Common myeloid progenitor, CD34-positive (primary cell): Measurements from ENCODE around the gene USP32.
A peak's percentile ranks its signal among the peaks of the same experiment; 100 is the strongest.
"Not testable (repeated sequence)": the region's sequence is repeated elsewhere in the genome, so short reads cannot be mapped to it uniquely, and the experiment has no call there.

Experiments
- CTCF ChIA-PET: fragments of 350-600 bp; sonication (Branson Sonifier 250); formaldehyde crosslinking; loops from one replicate; lab custom pipeline; 2021; ENCODE audit warnings: antibody characterized with exemption; lab: Charles Lee
- POLR2A ChIA-PET: fragments of 350-600 bp; sonication (Branson Sonifier 250); formaldehyde crosslinking; loops from one replicate; lab custom pipeline; 2021; ENCODE audit warnings: antibody characterized with exemption; lab: Charles Lee
- DNase-seq, 3 donors: peaks; one replicate each; pipeline versions ENCODE4 v3.0.0 to v3.0.0-alpha.2; 2013
- H3K27ac ChIP-seq, 2 experiments: 1 replicate in 1 of 2; 2 replicates in 1 of 2; pipeline ENCODE4 v1.7.0; 2013; ENCODE audit warnings: inconsistent platforms in 2 of 2, low read length in 2 of 2, mild to moderate bottlenecking in 2 of 2, low read depth in 1 of 2, moderate library complexity in 1 of 2; ENCODE audit not compliant: severe bottlenecking in 2 of 2, insufficient read depth in 1 of 2, poor library complexity in 1 of 2
- H3K27me3 ChIP-seq, 5 experiments: replicated peaks in 2 of 5; 1 replicate in 3 of 5; 2 replicates in 2 of 5; pipeline versions ENCODE4 v1.6.1 to v1.7.0; 2013; ENCODE audit warnings: low read length in 4 of 5, mild to moderate bottlenecking in 2 of 5, moderate library complexity in 2 of 5, inconsistent platforms in 1 of 5; ENCODE audit not compliant: insufficient read depth in 5 of 5, control insufficient read depth in 4 of 5
- H3K36me3 ChIP-seq, 4 experiments: 1 replicate in 2 of 4; 2 replicates in 2 of 4; pipeline versions ENCODE4 v1.6.1 to v1.7.0; 2013; ENCODE audit warnings: low read length in 3 of 4, control low read depth in 1 of 4, mild to moderate bottlenecking in 1 of 4; ENCODE audit not compliant: control insufficient read depth in 4 of 4, insufficient read depth in 4 of 4
- H3K4me1 ChIP-seq, 4 experiments: 1 replicate in 3 of 4; 2 replicates in 1 of 4; pipeline versions ENCODE4 v1.6.1 to v1.7.1; 2013; ENCODE audit warnings: low read length in 3 of 4, mild to moderate bottlenecking in 3 of 4, control low read depth in 1 of 4, inconsistent platforms in 1 of 4, moderate library complexity in 1 of 4; ENCODE audit not compliant: control insufficient read depth in 4 of 4, insufficient read depth in 4 of 4; ENCODE audit errors: control extremely low read depth in 1 of 4
- H3K4me3 ChIP-seq, 7 experiments: 1 replicate in 4 of 7; 2 replicates in 3 of 7; pipeline versions ENCODE4 v1.5.1 to v1.7.0; 2013; ENCODE audit warnings: mild to moderate bottlenecking in 7 of 7, low read length in 6 of 7, moderate library complexity in 6 of 7, inconsistent platforms in 2 of 7, low read depth in 2 of 7, control low read depth in 1 of 7; ENCODE audit not compliant: insufficient read depth in 4 of 7, control insufficient read depth in 1 of 7; ENCODE audit errors: extremely low read depth in 1 of 7
- H3K9me3 ChIP-seq, 5 experiments: 1 replicate in 4 of 5; 2 replicates in 1 of 5; pipeline versions ENCODE4 v1.6.1 to v1.7.1; 2013; ENCODE audit warnings: low read length in 4 of 5, mild to moderate bottlenecking in 2 of 5, inconsistent platforms in 1 of 5, low read depth in 1 of 5, moderate library complexity in 1 of 5; ENCODE audit not compliant: control insufficient read depth in 4 of 5, insufficient read depth in 2 of 5; ENCODE audit errors: control extremely low read depth in 1 of 5
- WGBS: methylation state at CpG from one replicate; pipeline ENCODE4 v1.1.5; 2013; ENCODE audit not compliant: insufficient coverage; 5-methylcytosine and 5-hydroxymethylcytosine counted together

The USP32 gene

GRCh38 chr17:60388742-60389141 lies 3.2 kb downstream of the USP32 start:
- peak overlapping the region in 3 of 7 experiments; percentile 19 to 38 (median 24) for H3K4me3 ChIP-seq
- H3K9me3 ChIP-seq: no peaks in the 10 kb centered on the region
- H3K27ac ChIP-seq: peak overlapping the region; percentile 19 to 79
- POLR2A ChIA-PET: interaction anchor here (0.6 kb wide), 1 partner anchor 63 kb away, joined by 3 read pairs; no protein-coding TSS in a partner anchor
- peaks cover 24 to 86% (median 49%) of the 10 kb centered on the region in 4 experiments for H3K4me1 ChIP-seq
- no peaks in the 10 kb centered on the region for H3K27me3 ChIP-seq
- CTCF ChIA-PET: interaction anchor here (1.0 kb wide), 2 partner anchors 34 to 91 kb away, joined by 3 read pairs; no protein-coding TSS in a partner anchor
- peak in 2 of 3 donors; percentile 35 to 62 for DNase-seq
- 63% methylated on average over 1 of the region's 3 CpGs for WGBS
- H3K36me3 ChIP-seq: no peaks in the 10 kb centered on the region

GRCh38 chr17:60387666-60388065 lies 4.3 kb downstream of the USP32 start:
- Histone ChIP-seq H3K36me3 (no peaks in the 10 kb centered on the region), H3K27ac (peak overlapping the region in 1 of 2 experiments; percentile 79), H3K4me1 (peaks cover 22 to 84% (median 49%) of the 10 kb centered on the region in 4 experiments), H3K9me3 (no peaks in the 10 kb centered on the region), H3K4me3 (no peak overlapping the region), H3K27me3 (no peaks in the 10 kb centered on the region)
- ChIA-PET POLR2A (interaction anchor here (0.6 kb wide), 1 partner anchor 11 kb away, joined by 3 read pairs; no protein-coding TSS in a partner anchor), CTCF (no interaction called here)
- no peak for DNase-seq
- no CpG with 5 or more reads among the region's 3 CpGs for WGBS

- ChIA-PET POLR2A (interaction anchor here (0.5 kb wide), 1 partner anchor 36 kb away, joined by 3 read pairs; no protein-coding TSS in a partner anchor), CTCF (interaction anchor here (0.6 kb wide), 1 partner anchor 1393 kb away, joined by 3 read pairs; no protein-coding TSS in a partner anchor)
- Histone ChIP-seq H3K4me3 (peak overlapping the region in 2 of 7 experiments; percentile 19 to 24), H3K9me3 (no peaks in the 10 kb centered on the region), H3K27me3 (no peaks in the 10 kb centered on the region), H3K4me1 (peaks cover 22 to 80% (median 51%) of the 10 kb centered on the region in 4 experiments), H3K36me3 (peaks cover 0 to 5% (median 0%) of the 10 kb centered on the region in 4 experiments), H3K27ac (peak overlapping the region in 1 of 2 experiments; percentile 16)
- DNase-seq: peak in 1 of 3 donors; percentile 48
- WGBS: 0% methylated on average over 1 of the region's 4 CpGs
These were observed 5.5 kb downstream of the USP32 start for GRCh38 chr17:60386147-60387058.

DNA sequence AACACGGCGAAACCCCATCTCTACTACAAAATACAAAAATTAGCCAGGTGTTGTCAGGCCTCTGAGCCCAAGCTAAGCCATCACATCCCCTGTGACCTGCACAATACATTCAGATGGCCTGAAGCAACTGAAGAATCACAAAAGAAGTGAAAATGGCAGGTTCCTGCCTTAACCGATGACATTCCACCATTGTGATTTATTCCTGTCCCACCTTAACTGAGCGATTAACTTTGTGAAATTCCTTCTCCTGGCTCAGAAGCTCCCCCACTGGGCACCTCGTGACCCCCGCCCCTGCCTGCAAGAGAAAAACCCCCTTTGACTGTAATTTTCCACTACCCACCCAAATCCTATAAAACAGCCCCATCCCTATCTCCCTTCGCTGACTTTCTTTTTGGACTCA lies 7.0 kb downstream of the USP32 start:
- CTCF ChIA-PET: not testable (repeated sequence)

GRCh38 chr17:60383379-60383778 lies 8.6 kb downstream of the USP32 start:
- H3K36me3 ChIP-seq: peaks cover 0 to 5% (median 0%) of the 10 kb centered on the region in 4 experiments
- POLR2A ChIA-PET: interaction anchor here (1.5 kb wide), 1 partner anchor 8 kb away, joined by 4 read pairs; the partner anchor contains the start of gene USP32
- no peaks in the 10 kb centered on the region for H3K27me3 ChIP-seq
- WGBS: 92% methylated on average over 2 of the region's 3 CpGs
- H3K4me3 ChIP-seq: no peak overlapping the region
- DNase-seq: no peak
- H3K4me1 ChIP-seq: peaks cover 9 to 52% (median 28%) of the 10 kb centered on the region in 4 experiments
- H3K9me3 ChIP-seq: no peaks in the 10 kb centered on the region
- H3K27ac ChIP-seq: no peak overlapping the region
- CTCF ChIA-PET: interaction anchor here (0.8 to 1.4 kb wide), 2 partner anchors 10 to 13 kb away, joined by 3 to 5 read pairs; no protein-coding TSS in a partner anchor

More for the DNA sequence above, 7.0 kb downstream of the USP32 start:
- POLR2A ChIA-PET, DNase-seq, H3K27ac ChIP-seq, H3K4me3 ChIP-seq, H3K27me3 ChIP-seq, H3K9me3 ChIP-seq, H3K36me3 ChIP-seq: not testable (repeated sequence)
- 92% methylated on average over 5 of the region's 7 CpGs for WGBS
- peaks cover 16 to 67% (median 37%) of the 10 kb centered on the region in 4 experiments for H3K4me1 ChIP-seq

GRCh38 chr17:60381958-60382357 lies 10.0 kb downstream of the USP32 start:
- Histone ChIP-seq H3K27me3 (no peaks in the 10 kb centered on the region), H3K4me3 (no peak overlapping the region), H3K27ac (no peak overlapping the region), H3K4me1 (peaks cover 7 to 40% (median 22%) of the 10 kb centered on the region in 4 experiments), H3K9me3 (no peaks in the 10 kb centered on the region), H3K36me3 (peaks cover 0 to 5% (median 0%) of the 10 kb centered on the region in 4 experiments)
- POLR2A ChIA-PET: no interaction called here
- DNase-seq: peak in 2 of 3 donors; percentile 48 to 65
- CTCF ChIA-PET: no interaction called here
- WGBS: 41% methylated on average over 4 of the region's 4 CpGs
